NCI-H226 (cell line): ENCODE measurements around the gene FAN1.
"Not testable (repeated sequence)": the region's sequence is repeated elsewhere in the genome, so short reads cannot be mapped to it uniquely, and the experiment has no call there.

Experiments
- DNase-seq: peaks from one replicate; pipeline ENCODE4 v3.0.0-alpha.2; 2015

Gene FAN1

GRCh38 chr15:30903497-30904187, at the start of gene FAN1:
FAN1 (plus strand) TSS chr15:30903915; CDS start chr15:30904664, 749 bp downstream.
- DNase-seq = peak; percentile 76

GRCh38 chr15:30859091-30859874, 44.4 kb upstream of the FAN1 start:
- no peak for DNase-seq

- no peak for DNase-seq
Observed at GRCh38 chr15:30865257-30865656, 38.5 kb upstream of the FAN1 start.

GRCh38 chr15:30870681-30871080, 33.0 kb upstream of the FAN1 start:
- no peak for DNase-seq

GRCh38 chr15:30872341-30872748, 31.4 kb upstream of the FAN1 start:
- no peak for DNase-seq

- no peak for DNase-seq
Observed at GRCh38 chr15:30877070-30877469, 26.6 kb upstream of the FAN1 start.

GRCh38 chr15:30878515-30878914, 25.2 kb upstream of the FAN1 start:
- DNase-seq = no peak

GRCh38 chr15:30882849-30883433, 20.8 kb upstream of the FAN1 start:
- no peak for DNase-seq

GRCh38 chr15:30883666-30884065, 20.0 kb upstream of the FAN1 start:
- not testable (repeated sequence) for DNase-seq

GRCh38 chr15:30885814-30886213, 17.9 kb upstream of the FAN1 start:
- DNase-seq = no peak

- no peak for DNase-seq
Observed at GRCh38 chr15:30889196-30889595, 14.5 kb upstream of the FAN1 start.

- no peak for DNase-seq
Observed at GRCh38 chr15:30895461-30896210, 8.1 kb upstream of the FAN1 start.

- no peak for DNase-seq
Observed at GRCh38 chr15:30896211-30896606, 7.5 kb upstream of the FAN1 start.

- DNase-seq = no peak
Observed at GRCh38 chr15:30901889-30902288, 1.8 kb upstream of the FAN1 start.

- DNase-seq = no peak
Observed at GRCh38 chr15:30904812-30905211, 1.1 kb downstream of the FAN1 start.

GRCh38 chr15:30905821-30906220, 2.1 kb downstream of the FAN1 start:
- no peak for DNase-seq

GRCh38 chr15:30906366-30906765, 2.7 kb downstream of the FAN1 start:
- DNase-seq = no peak

- no peak for DNase-seq
Observed at GRCh38 chr15:30913761-30914160, 10.0 kb downstream of the FAN1 start.

- DNase-seq = no peak
Observed at GRCh38 chr15:30917013-30917412, 13.3 kb downstream of the FAN1 start.

- no peak for DNase-seq
Observed at GRCh38 chr15:30917675-30918074, 14.0 kb downstream of the FAN1 start.

- DNase-seq = no peak
Observed at GRCh38 chr15:30918366-30918765, 14.7 kb downstream of the FAN1 start.

GRCh38 chr15:30919877-30920550, 16.3 kb downstream of the FAN1 start:
- no peak for DNase-seq

GRCh38 chr15:30921106-30921505, 17.4 kb downstream of the FAN1 start:
- no peak for DNase-seq
